ENCODE measurements around the gene SLIT3.

The SLIT3 gene

DNA sequence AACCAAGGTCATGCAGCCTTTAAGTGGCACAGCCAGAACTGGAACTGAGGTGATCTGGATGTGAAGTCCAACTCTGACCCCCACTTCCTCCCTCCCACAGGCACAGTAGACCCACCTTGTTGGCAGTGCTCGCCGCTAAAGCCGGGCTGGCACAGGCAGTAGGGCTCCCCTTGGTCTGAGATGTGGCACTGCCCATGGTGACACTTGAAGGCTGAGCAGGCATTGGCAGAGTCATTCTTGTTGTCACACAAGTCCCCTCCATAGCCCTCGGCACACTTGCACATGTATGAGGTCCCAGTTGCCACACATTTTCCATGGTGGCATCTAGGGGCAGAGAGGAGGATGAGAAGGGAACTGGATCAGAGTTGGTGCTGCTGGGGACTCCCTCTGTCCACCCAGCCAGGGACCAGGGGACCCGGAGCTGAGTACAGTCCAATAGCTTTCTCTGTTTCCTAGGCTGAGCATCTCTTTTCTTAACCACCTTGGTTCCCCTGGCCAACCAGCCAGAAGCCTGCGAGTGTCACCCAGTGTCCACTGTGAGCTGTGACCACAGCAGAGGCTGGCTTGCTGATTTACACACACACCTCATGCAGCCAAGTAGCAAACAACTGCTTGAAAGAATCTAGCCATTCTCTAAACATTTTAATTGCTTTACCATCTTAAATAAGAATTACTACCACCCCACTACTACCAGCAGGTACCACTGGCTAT is 631.1 kb downstream of the SLIT3 start:
- in situ Hi-C loops (cut with MboI; ENCODE audit: low sequenced_read_pairs), result no loop called here

DNA sequence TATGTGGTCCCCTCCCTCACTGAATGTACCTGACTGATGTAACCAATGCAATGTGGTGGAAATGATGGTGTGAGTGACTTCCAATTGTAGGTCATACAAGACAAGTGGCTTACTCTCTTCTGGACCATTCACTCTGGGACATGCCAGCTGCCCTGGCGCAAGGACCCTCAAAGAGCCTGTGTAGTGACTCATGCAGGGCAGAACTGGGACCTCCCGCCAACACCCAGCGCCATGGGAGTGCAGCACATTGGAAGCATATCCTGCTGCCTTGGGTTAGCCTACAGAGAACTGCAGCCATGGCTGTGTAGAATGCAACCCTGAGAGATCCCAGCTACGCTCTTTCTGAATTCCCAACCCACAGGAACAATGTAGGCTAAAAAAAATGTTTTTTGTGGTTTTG is 631.8 kb downstream of the SLIT3 start:
- in situ Hi-C loops (cut with MboI; ENCODE audit: low sequenced_read_pairs), result no loop called here

DNA sequence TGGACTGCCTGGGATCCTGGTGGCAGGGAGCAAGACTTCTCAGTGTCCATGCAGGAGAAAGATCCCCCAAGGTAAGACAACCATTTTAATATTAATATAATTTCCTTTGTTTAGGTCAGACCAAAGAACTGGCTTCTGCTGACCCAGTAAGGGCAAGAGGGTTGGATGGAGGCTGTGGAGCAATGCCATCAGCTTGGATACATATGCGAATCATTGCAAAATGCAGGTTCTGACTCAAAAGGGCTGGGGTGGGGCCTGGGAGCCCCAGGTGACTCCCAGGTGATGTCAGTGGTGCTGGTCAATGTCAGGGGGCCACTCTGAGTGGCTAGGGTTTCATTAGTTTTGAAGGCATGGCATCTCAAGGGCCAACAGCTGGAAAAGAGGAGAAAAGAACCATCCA is 632.9 kb downstream of the SLIT3 start:
- in situ Hi-C loops (cut with MboI; ENCODE audit: low sequenced_read_pairs), result no loop called here

DNA sequence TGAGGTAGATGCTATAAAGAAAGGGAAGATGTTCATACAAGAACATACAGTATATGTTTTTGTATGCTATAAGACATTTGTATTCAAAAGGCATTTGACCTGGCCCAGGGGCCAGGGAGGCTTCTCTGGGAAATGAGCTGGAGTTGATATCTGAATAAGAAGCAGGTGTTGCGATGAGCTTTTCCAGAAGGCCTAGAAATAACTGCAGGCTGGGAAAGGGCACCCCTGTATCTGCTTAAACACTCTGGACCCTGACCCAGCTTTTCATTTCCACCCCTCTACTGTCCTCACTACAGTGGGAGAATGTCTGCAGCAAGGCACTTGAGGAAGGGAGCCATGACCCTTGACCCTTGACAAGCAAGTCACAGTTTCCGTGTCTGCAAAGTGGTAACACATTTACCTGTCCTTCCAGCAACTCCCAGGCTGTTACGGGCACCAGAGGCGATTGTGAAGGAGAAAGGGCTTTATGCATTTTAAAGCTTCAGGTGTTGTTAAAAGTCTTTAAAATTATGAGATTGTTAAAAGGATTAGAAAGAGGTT is 633.6 kb downstream of the SLIT3 start:
- in situ Hi-C loops (cut with MboI; ENCODE audit: low sequenced_read_pairs), result no loop called here

DNA sequence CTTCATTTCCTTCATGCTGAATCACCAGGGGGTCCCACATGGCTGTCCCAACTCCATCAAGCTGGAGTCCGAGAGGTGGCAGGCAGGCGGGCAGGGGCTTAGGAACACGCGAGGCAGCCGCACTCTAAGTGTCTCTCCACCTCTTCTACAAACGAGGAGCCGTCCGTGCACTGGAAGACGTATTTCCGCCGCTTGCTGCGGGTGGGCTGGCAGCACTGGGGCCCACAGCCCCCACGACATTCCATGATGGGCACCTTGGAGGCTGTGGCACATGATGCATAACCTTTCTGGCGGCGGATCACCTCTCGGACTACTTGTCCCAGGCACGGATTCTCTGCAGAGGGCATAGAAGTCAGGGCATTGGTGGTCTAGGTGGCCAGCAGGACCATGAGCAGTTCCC is 634.6 kb downstream of the SLIT3 start:
- in situ Hi-C loops (cut with MboI; ENCODE audit: low sequenced_read_pairs), result no loop called here

DNA sequence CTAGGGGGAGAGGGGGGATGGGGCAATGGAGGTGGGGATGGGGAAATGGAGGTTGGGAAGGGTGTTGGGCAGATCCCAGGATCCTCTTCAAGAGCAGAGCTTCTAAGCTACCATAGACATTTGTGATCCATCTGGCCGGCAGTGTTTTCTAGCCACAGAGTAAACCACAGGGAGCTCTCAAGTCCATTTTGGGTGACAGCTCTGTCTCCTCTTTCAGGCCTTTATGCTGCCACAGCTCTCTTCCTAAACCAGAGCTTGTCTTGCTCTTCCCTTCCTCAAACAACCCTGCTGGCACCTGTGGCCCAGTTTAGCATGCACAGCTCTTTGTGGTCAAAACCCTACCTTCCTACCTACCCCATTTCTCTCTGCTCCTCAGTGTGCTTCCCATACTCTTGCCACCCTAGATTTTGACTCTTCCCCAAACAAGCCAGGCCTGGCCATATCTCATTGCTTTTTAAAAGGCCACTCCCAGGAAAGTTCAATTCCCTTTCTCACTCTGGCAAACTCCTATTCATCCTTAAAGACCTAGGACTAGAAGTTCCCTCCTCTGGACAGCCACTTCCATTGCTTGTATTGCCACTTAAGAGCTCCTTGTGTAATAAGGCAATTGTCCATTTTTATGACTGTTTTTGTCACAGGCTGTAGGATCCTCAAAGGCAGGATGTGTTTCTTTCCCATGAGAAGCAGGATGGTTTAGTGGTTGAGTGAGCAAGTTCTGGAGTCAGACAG is 637.5 kb downstream of the SLIT3 start:
- in situ Hi-C loops (cut with MboI; ENCODE audit: low sequenced_read_pairs), result no loop called here

DNA sequence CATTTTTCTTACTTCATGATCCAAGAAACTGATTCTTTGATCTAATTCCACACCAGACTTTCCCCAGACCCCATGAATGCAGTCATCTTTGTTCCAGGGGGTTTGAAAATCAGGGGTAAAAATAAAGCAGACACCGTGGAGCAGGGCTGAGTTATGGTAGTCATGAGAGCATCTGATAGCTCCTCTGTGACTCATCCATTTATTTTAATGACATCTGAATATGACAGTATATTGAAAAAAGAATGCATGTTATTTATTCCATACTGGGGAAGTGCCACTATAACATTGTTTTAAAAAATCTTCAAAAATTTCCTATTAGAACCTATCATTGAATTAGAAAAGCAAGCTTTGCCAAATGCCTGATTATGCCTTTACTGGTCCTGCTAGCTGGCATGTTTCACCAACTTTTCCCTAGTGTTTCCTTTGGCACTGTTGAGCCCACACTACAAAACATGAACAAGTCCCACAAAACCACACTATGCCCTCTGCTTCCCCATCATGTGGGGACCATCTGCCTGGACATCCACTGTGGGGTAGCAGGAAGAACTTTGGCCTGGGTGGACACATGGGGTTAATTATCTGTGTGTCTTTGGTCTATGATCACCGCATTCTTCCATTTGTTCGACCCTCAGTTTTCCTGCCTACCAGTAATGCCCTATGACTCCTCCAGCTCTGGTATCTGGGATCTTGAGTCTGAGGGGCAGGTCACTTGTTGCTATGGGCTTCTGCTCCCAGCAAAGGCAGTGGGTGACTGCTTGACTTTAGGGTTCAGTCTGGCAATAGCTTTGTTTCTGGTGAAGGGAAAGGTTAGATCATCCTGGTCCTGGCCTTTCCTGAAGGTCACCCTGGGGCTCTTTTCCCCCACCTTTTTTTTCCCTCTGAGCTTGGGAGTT is 639.1 kb downstream of the SLIT3 start:
- in situ Hi-C loops (cut with MboI; ENCODE audit: low sequenced_read_pairs), result no loop called here

DNA sequence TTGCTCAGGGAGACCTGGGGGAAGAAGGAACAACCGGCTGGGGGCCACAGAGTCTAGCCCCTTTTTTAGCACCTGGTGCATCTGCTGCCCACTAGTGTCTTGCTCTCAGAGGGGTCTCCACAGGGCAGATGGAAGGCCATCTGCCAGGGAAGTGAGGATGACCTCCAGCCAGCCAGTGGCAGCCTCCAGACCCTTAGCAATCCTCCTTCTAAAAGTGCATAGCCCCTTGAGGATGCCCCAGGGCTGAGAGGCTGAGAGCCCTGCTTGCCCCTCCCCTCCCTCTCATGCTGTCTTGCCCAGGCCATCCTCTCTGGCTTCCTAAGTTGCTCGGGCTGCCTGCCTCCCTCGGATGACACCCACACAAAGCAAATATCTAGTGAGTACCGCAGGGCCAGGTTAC is 640.2 kb downstream of the SLIT3 start:
- in situ Hi-C loops (cut with MboI; ENCODE audit: low sequenced_read_pairs), result no loop called here

DNA sequence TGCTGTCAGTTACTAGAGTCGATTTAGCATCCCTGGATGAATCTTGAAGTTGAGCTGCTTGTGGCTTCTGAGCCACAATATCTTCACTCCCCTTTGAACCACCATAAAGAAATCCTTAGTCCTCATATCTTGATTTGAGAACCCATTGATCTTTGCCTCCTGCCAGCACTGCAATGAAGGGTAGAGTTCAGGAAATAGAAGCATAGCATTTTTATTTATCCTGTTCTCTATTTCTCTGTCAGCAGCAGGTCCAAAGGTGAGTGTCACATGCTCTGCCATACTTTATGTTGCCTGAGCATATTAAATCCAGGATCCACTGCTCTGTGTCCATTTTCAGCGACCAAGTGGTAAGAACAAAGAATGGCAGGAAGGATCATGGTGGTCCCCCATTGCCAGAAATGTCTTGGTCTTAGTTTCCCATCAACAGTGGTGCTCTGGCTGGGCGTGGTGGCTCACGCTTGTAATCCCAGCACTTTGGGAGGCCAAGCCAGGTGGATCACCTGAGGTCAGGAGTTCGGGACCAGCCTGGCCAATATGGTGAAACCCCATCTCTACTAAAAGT is 641.6 kb downstream of the SLIT3 start:
- in situ Hi-C loops (cut with MboI; ENCODE audit: low sequenced_read_pairs), result no loop called here

DNA sequence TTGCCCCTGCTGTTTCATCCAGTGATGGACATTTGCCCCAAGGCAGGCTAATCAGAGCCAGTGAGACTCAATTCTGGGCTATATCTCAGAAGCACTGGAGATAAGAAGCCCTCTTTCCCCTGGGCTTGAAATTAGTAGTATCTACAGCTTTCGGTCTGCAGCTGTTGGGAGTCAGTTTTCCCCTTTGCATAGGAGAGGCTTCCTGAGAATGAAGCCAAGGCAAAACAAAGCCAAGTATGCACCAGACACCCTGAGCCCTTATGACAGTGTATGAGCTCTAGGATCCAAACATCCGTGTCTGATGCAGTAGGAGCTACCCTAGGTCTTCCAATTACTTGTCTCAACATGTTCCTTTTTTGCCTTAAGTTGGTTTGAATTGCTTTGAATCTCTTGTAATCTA is 642.5 kb downstream of the SLIT3 start:
- in situ Hi-C loops (cut with MboI; ENCODE audit: low sequenced_read_pairs), result no loop called here

DNA sequence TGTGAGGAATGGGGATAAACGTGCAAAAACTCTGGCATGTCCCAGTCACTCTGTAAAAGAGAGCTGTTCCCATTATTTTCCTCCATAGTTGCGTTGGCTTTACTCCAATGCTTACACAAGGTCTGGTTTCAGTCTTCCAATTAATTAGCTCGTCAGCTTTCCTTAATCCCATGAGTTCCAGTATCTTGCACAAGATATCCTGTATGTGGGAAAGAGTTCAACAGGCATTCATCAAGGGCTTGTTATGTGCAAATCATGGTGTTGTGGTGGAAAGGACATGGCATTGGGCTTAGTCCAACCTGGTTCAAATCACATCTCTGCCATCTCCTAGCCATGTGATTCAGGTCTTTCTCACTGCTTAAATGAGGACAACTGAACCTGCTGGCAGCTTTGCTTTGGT is 644.3 kb downstream of the SLIT3 start:
- in situ Hi-C loops (cut with MboI; ENCODE audit: low sequenced_read_pairs), result no loop called here

DNA sequence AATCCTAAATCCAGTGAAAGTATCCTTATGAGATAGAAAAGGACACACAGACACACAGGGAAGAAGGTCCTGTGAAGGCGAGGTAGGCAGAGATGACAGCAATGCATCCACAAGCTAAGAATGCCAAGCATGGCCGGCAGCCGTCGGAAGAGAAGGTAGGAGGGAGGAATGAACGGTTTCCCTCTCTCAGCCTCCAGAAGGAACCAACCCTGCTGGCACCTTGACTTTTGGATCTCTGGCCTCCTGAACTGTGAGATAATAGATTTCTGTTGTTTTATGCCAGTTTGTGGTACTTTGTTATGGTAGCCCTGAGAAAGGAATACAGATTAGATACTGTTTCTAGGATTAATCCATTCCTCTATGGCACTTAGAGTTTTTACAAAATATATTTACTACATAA is 645.6 kb downstream of the SLIT3 start:
- in situ Hi-C loops (cut with MboI; ENCODE audit: low sequenced_read_pairs), result no loop called here

DNA sequence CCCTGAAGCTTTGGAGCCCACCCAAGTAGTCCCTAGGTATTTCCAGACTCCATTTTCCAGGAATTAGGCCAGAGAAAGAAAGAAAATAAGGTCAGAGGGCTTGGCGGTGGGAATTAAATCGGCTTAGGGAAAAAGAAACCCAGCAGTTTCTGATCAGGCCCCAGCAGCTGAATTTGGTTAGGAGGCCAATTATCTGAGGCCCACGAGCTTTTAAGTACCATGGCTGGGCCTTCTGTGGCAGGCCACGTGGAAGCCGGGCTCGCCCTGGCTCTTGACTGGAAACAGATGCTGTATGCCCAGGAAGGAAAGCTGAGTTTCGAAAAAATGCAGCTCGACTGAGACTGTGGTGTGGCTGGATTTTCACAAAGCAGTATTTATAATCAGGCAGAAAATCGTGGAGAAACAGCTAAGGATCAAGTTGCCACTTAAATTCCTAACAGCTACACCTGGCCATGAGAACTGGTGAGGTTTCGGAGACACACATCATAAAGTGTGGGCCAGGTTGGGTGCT is 646.7 kb downstream of the SLIT3 start:
- in situ Hi-C loops (cut with MboI; ENCODE audit: low sequenced_read_pairs), result no loop called here

DNA sequence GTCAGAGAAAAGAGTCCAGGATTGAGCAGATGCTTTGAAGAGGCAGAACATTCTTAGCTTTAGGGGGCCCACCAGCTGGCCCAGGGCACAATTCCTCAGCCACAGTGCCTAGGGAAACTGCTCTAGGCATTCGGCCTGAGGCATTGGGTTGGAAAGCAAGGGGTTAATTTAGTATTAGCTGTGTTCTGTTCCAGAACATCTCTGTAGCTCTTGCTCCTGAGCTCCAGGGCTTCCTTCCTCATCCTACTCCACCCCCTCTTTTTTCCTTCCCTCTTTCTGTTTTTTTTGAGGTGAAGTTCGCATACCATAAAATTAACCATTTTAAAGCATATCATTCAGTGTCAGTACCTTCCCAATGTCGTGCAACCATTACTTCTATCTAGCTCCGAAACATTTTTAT is 647.3 kb downstream of the SLIT3 start:
- in situ Hi-C loops (cut with MboI; ENCODE audit: low sequenced_read_pairs), result no loop called here

DNA sequence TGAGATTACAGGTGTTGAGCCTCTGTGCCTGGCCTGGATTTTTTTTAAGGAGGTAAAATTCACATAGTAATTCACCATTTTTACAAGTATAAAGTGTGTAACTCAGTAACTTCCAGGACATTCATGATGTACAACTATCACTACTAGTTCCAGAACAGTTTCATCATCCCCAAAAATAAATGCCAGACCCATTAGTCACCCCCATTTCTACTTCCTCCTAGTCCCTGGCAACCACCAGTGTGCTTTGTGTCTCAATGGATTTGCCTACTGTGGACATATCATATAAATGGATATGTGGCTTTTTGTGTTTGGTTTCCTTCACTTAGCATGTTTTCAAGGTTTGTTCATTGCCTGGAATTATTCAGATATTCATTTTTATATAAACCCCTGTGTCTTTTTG is 649.3 kb downstream of the SLIT3 start:
- in situ Hi-C loops (cut with MboI; ENCODE audit: low sequenced_read_pairs), result no loop called here

DNA sequence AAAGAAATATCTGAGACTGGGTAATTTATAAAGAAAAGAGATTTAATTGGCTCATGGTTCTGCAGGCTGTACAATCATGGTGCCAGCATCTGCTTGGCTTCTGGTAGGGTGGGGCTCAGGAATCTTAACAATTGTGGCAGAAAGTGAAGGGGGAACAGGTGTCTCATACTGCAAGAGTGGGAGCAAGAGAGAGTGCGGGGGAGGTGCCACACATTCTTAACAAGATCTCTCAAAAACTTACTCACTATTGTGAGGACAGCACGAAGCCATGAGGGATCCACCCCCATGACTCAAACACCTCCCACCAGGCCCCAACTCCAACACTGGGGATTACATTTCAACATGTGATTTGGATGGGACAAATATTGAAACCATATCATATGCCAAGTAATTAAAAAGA is 651.6 kb downstream of the SLIT3 start:
- in situ Hi-C loops (cut with MboI; ENCODE audit: low sequenced_read_pairs), result no loop called here

DNA sequence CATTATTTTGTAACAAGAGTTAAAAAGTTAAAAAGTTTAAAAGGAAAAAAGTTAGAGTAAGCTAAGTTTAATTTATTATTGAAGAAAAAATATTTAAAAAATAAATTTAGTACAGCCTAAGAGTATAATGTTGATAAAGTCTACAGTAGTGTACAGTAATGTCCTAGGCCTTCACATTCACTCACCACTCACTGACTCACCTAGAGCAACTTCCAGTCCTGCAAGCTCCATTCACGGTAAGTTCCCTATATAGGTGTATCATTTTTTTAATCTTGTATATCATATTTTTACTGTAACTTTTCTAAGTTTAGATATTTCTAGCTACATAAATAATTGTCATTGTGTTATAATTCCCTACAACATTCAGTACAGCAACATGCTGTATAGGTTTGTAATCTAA is 652.4 kb downstream of the SLIT3 start:
- in situ Hi-C loops (cut with MboI; ENCODE audit: low sequenced_read_pairs), result no loop called here

DNA sequence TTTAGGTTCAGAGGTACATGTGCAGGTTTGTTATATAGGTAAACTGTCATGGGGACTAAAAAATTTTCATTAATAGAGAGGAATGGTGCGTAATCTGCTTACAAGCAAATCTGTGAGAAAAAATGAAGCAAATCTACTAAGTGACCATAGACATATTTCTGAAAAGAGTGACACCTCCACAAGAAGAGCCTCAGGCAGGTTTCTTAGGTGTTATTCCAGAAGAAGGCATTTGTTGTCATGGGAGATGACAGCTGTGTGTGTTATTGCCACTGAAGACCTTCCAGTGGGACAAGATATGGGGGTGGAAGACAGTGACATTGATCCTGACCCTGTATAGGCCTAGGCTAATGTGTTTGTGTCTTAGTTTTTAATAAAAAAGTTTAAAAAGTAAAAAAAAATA is 652.9 kb downstream of the SLIT3 start:
- in situ Hi-C loops (cut with MboI; ENCODE audit: low sequenced_read_pairs), result no loop called here

DNA sequence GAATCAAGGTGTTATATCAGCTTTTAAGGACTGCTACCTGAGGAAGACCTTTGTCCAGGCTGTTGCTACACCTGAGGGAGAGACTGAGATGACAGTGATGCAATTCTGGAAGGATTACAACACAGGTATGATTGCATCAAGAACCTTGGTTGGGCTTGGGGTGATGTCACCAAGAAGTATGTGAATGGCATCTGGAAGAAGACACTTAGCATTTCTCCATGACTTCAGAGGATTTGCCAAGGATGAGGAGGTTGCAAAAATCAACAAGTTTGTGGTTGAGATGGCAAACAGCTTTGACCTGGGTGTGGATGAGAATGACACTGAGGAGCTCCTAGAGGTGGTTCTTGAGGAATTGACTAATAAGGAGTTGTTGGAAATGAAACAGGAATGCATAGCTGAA is 653.9 kb downstream of the SLIT3 start:
- in situ Hi-C loops (cut with MboI; ENCODE audit: low sequenced_read_pairs), result no loop called here

DNA sequence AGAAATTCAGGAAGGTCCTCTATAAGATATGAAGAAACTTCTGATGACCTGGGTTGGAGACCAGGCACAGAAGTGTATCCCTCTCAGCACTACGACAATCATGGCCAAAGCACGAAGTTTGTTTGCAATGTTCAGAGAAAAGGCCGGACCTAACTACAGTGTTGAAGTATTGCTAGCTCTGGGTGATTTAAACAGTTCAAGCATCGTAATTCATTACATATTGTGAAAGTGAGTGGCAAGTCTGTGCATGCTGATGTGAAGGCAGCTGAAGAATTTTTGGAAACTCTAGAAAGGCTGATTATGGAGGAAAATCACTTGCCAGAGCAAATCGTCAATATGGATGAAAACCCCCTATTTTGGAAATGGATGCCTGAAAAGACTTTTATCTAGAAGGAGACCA is 654.6 kb downstream of the SLIT3 start:
- in situ Hi-C loops (cut with MboI; ENCODE audit: low sequenced_read_pairs), result no loop called here

DNA sequence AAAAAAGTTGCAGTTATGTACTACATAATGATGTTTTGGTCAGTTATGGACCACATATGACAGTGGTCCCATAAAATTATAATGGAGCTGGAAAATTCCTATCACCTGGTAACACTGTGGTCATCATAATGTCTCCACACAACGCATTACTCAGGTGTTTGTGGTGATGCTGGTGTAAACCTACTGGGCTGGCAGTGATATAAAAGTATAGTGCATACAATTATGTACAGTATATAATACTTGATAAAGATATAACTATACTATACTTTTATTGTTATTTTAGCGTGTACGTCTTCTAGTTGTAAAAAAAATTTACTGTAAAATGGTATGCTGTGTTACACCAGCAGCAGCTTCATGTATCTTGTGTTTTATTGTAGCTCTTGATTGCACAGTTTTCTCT is 655.7 kb downstream of the SLIT3 start:
- in situ Hi-C loops (cut with MboI; ENCODE audit: low sequenced_read_pairs), result no loop called here
